Bronchial epithelial cell (primary cell): ENCODE results near the gene CHML. TPM values are rescaled to one million over a fixed set of nuclear protein-coding genes. Genes with fewer than 3 reads are reported as not detected.

ENCODE experiments used
- DNase-seq: peaks from one replicate; pipeline ENCODE4 v3.0.0-alpha.2; 2010; ENCODE audit warnings: low read depth
- FAIRE-seq: peaks from 2 replicates; lab custom pipeline; 2011; peaks lifted over from hg19 to GRCh38; lab: Jason Lieb, UNC
- H3K27me3 ChIP-seq: 2 replicates; pipeline ENCODE4 v1.5.1; 2011; ENCODE audit warnings: low read length; ENCODE audit not compliant: control insufficient read depth, insufficient read depth
- H3K36me3 ChIP-seq: 2 replicates; pipeline ENCODE4 v1.5.1; 2011; ENCODE audit warnings: low read length; ENCODE audit not compliant: control insufficient read depth, insufficient read depth
- H3K4me3 ChIP-seq: 2 replicates; pipeline ENCODE4 v1.5.1; 2011; ENCODE audit warnings: mild to moderate bottlenecking, low read depth, low read length, control low read depth
- total RNA-seq: library from RNA; depleted of rRNA; stranded (reverse); fragments of >200 nt; gene quantifications from 2 replicates; pipeline ENCODE4 v1.2.1, GENCODE V29; 2014
- TF ChIP-seq, protein P1 (sequence below): IDR thresholded peaks from 2 replicates; pipeline ENCODE4 v1.5.1; 2011; ENCODE audit warnings: mild to moderate bottlenecking, moderate library complexity, low read length, control low read depth, inconsistent platforms; ENCODE audit not compliant: insufficient read depth, severe bottlenecking

Gene CHML
- total RNA-seq, 1 donor from 2014 or later = 11.1 TPM

DNA sequence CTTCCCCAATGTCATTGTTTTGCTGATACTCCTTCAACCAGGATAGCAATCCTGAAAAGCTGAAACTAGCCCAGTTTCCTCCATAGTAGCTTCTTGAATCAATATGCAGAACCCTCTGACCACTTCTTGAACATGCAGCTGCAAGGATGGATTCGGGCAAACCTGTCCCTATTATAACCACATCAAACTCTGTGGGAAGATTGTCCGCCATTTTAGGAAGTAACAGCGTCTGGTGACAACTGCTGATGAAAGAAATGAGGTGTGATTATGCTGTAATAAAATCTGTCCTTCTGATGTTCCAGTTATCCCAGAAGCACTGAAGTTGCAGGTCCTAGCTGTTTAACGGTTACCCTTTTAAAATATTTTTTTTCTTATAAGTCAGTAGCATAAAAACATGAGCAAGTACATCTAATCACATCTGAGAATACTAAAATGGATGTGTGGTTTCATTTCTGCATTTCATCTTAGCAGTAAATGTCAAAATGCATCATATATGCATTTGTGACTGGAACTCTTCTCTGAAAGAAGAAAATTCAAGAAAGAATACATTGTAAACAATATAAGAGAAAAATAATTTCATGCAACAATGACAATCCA is 4.5 kb downstream of the CHML start:
- H3K36me3 ChIP-seq = peaks cover 2% of the 10 kb centered on the region
- no peaks in the 10 kb centered on the region for H3K27me3 ChIP-seq
- H3K4me3 ChIP-seq = no peak overlapping the region
- DNase-seq (no peak), FAIRE-seq (no peak)
- TF ChIP-seq, protein P1, sequence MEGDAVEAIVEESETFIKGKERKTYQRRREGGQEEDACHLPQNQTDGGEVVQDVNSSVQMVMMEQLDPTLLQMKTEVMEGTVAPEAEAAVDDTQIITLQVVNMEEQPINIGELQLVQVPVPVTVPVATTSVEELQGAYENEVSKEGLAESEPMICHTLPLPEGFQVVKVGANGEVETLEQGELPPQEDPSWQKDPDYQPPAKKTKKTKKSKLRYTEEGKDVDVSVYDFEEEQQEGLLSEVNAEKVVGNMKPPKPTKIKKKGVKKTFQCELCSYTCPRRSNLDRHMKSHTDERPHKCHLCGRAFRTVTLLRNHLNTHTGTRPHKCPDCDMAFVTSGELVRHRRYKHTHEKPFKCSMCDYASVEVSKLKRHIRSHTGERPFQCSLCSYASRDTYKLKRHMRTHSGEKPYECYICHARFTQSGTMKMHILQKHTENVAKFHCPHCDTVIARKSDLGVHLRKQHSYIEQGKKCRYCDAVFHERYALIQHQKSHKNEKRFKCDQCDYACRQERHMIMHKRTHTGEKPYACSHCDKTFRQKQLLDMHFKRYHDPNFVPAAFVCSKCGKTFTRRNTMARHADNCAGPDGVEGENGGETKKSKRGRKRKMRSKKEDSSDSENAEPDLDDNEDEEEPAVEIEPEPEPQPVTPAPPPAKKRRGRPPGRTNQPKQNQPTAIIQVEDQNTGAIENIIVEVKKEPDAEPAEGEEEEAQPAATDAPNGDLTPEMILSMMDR = no peak

DNA sequence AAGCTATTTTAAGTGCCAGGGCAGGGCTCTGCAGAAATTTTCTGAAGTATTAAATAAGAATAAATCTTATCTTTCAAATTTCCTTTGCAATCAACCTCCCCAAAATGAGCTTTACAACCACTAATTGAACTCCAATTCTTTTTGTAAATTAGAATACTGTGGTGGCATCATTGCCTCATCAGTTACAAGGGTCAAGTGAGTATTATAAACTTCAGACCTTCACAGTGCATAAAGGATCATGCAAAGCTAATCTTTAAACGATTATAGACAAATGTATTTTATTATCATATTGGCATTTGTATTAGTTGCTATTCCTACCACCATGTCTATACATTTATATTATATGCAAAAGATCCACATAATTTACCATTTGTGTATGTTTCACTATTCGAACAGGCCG is 7.2 kb downstream of the CHML start:
- FAIRE-seq = no peak
- TF ChIP-seq, protein P1 = no peak
- no peak for DNase-seq
- Histone ChIP-seq H3K27me3 (no peaks in the 10 kb centered on the region), H3K36me3 (peaks cover 2% of the 10 kb centered on the region), H3K4me3 (no peak overlapping the region)

DNA sequence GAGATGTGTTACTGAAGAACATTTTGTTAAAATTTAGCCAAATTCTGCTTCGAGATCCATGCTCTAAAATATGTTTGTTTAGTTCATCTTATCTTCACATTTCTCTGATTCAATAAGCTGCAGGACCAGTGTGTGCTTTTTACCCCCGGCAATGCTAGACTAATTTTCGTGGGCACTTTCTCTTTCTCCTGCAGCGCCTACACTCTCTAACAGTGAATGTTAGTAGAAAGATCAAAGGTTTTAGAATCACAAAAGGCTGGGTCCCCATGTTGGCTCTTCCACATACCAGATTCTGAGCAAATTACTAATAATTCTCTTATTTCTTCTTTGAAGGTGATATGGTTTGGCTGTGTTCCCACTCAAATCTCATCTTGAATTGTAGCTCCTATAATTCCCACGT is 8.5 kb downstream of the CHML start:
- FAIRE-seq = no peak
- no peaks in the 10 kb centered on the region for H3K27me3 ChIP-seq
- no peak for DNase-seq
- TF ChIP-seq, protein P1 = no peak
- no peak overlapping the region for H3K4me3 ChIP-seq
- H3K36me3 ChIP-seq = peaks cover 2% of the 10 kb centered on the region

DNA sequence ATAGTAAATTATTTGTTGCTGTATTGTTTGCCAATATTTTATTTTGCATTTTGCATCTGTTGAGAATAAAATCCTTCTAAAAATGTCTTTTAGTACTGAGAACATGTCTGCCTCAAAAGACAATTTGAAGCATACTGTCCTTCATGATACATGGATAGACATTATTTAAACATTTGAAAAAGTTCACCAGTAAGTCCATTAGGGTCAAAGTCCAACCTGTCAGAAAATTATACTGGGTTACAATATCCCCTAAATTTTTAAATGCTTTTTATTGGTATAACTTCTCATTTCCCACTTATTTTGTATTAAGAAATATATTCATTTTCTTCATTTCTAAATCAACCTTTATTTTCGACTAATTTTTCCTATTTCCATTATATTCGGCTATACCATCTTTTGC is 9.3 kb downstream of the CHML start:
- TF ChIP-seq, protein P1 = no peak
- H3K27me3 ChIP-seq = no peaks in the 10 kb centered on the region
- H3K36me3 ChIP-seq = peaks cover 2% of the 10 kb centered on the region

DNA sequence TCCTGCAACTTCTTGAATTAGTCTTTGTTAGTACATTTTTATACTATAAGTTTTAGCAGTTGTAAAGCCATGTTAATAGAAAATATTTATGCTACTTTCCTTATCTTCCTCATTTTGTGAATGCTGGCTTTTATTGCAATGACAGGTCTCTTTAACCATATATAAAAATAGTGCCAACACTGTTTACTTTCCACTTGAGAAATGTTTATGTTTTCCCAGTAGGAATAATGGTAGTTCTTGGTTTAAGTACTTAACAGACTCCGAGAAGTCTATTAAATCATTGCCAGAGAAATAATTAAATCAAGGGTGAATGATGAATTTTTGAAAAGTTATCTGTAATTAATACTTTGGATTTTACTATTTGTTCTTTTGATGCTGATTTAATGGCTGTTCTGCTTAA is 9.7 kb downstream of the CHML start:
- TF ChIP-seq, protein P1 = no peak
- Histone ChIP-seq H3K4me3 (no peak overlapping the region), H3K27me3 (no peaks in the 10 kb centered on the region), H3K36me3 (peaks cover 3% of the 10 kb centered on the region)
- DNase-seq (no peak), FAIRE-seq (no peak)

More for the DNA sequence above, 9.3 kb downstream of the CHML start:
- FAIRE-seq (no peak), DNase-seq (no peak)
- no peak overlapping the region for H3K4me3 ChIP-seq

DNA sequence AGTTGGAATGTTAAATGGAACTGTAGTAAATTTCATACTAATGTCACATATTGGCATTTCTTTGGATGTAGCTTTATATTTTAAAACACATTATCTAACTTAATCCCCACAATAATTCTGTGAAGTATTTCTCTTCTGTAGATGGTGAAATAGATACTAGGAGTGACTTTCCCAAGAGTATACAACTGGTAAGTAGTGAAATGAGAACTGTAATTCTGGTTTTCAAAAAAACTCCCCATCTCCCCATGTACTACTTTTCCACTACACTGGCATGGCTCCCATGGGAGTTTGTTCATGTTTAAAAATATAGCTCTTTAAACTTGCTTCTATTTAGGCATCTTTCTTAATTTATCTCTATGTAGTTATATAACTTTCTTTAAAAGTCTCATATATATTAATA is 10.2 kb downstream of the CHML start:
- DNase-seq (no peak), FAIRE-seq (no peak)
- TF ChIP-seq, protein P1 = no peak
- Histone ChIP-seq H3K27me3 (no peaks in the 10 kb centered on the region), H3K36me3 (peaks cover 1% of the 10 kb centered on the region), H3K4me3 (no peak overlapping the region)
